ENCODE data around the gene TOX2.

Gene TOX2

GRCh38 chr20:44073011-44073674, 158.5 kb downstream of the TOX2 start:
- POLR2A ChIA-PET: no interaction called here
- H3K4me3 ChIP-seq (ENCODE audit: low read depth, low read length): no peak overlapping the region
- CTCF ChIA-PET: no interaction called here
- H3K9me3 ChIP-seq (ENCODE audit: control insufficient read depth, insufficient read depth, low read depth, low read length): no peaks in the 10 kb centered on the region
- H3K4me1 ChIP-seq (ENCODE audit: control insufficient read depth, insufficient read depth, low read length): no peaks in the 10 kb centered on the region
- no peak overlapping the region for H3K27ac ChIP-seq (ENCODE audit: extremely low read depth, low read depth, low read length)
- H3K36me3 ChIP-seq (ENCODE audit: control insufficient read depth in 2 of 2, insufficient read depth in 1 of 2, low read length in 2 of 2): no peaks in the 10 kb centered on the region
- TF ChIP-seq ZBTB44 (tag by site-specific recombination; IDR thresholded peaks at IDR 0.05) (no peak), REPIN1 (tag by site-specific recombination; IDR thresholded peaks at IDR 0.05; ENCODE audit: low read depth) (no peak), ZSCAN23 (tag by site-specific recombination; IDR thresholded peaks at IDR 0.05) (no peak), OSR2 (tag by site-specific recombination; IDR thresholded peaks at IDR 0.05) (no peak), ZNF777 (tag by site-specific recombination; IDR thresholded peaks at IDR 0.05; ENCODE audit: borderline replicate concordance) (no peak), ZNF202 (tag by site-specific recombination; IDR thresholded peaks at IDR 0.05; ENCODE audit: borderline replicate concordance) (no peak), AEBP2 (tag by site-specific recombination; IDR thresholded peaks at IDR 0.05; ENCODE audit: borderline replicate concordance) (no peak), TCF7L2 (IDR thresholded peaks at IDR 0.05; ENCODE audit: borderline replicate concordance, low read depth, low read length) (no peak), GLI2 (tag by site-specific recombination; IDR thresholded peaks at IDR 0.05; ENCODE audit: borderline replicate concordance, low read depth) (no peak), SALL2 (tag by site-specific recombination; IDR thresholded peaks at IDR 0.05; ENCODE audit: borderline replicate concordance) (no peak), ZNF513 (tag by site-specific recombination; IDR thresholded peaks at IDR 0.05) (no peak)

GRCh38 chr20:44073675-44074071, 159.0 kb downstream of the TOX2 start:
- no peaks in the 10 kb centered on the region for H3K36me3 ChIP-seq (ENCODE audit: control insufficient read depth in 2 of 2, insufficient read depth in 1 of 2, low read length in 2 of 2)
- no peaks in the 10 kb centered on the region for H3K9me3 ChIP-seq (ENCODE audit: control insufficient read depth, insufficient read depth, low read depth, low read length)
- CTCF ChIA-PET: no interaction called here
- TF ChIP-seq ZNF248 (tag by site-specific recombination; IDR thresholded peaks at IDR 0.05) (no peak), ZNF274 (IDR thresholded peaks at IDR 0.05; ENCODE audit: low read length) (no peak), ZNF274 (tag by site-specific recombination; IDR thresholded peaks at IDR 0.05; ENCODE audit: borderline replicate concordance) (no peak), ZNF202 (tag by site-specific recombination; IDR thresholded peaks at IDR 0.05; ENCODE audit: borderline replicate concordance) (no peak), ZBTB21 (tag by site-specific recombination; IDR thresholded peaks at IDR 0.05) (no peak)
- no peaks in the 10 kb centered on the region for H3K4me1 ChIP-seq (ENCODE audit: control insufficient read depth, insufficient read depth, low read length)
- POLR2A ChIA-PET: no interaction called here
- H3K27ac ChIP-seq (ENCODE audit: extremely low read depth, low read depth, low read length): no peak overlapping the region
- no peak overlapping the region for H3K4me3 ChIP-seq (ENCODE audit: low read depth, low read length)

All from HEK293 (cell line).